ENCODE results near the gene GINM1.

GRCh38 chr6:149627672-149628071, 61.5 kb downstream of the GINM1 start:
- TF ChIP-seq ZNF707 (CRISPR knock-in tag; conservative IDR thresholded peaks at IDR 0.05), result no peak
- no peak for TF ChIP-seq JUN (IDR thresholded peaks at IDR 0.05; ENCODE audit: borderline replicate concordance, low read depth, low read length)
- no peak for TF ChIP-seq JUN (CRISPR knock-in tag; IDR thresholded peaks at IDR 0.05; ENCODE audit: borderline replicate concordance)
- no peak for TF ChIP-seq CREB1 (IDR thresholded peaks at IDR 0.05)
- no peak for TF ChIP-seq CREB1 (CRISPR knock-in tag; IDR thresholded peaks at IDR 0.05)
- no peak for TF ChIP-seq ZFX (CRISPR knock-in tag; IDR thresholded peaks at IDR 0.05)
- TF ChIP-seq CHD1 (IDR thresholded peaks at IDR 0.05; ENCODE audit: low read length), result no peak
- no peak for TF ChIP-seq ESRRA (IDR thresholded peaks at IDR 0.05; ENCODE audit: borderline replicate concordance, low read depth)
- TF ChIP-seq POLR2G (IDR thresholded peaks at IDR 0.05; ENCODE audit: low read depth, low read length), result no peak
- no peak for TF ChIP-seq ZNF121 (CRISPR knock-in tag; conservative IDR thresholded peaks at IDR 0.05)
- TF ChIP-seq ZNF3 (CRISPR knock-in tag; IDR thresholded peaks at IDR 0.05), result no peak

Data from K562 (cell line).